ENCODE data around the gene ARHGDIB.

Gene ARHGDIB

DNA sequence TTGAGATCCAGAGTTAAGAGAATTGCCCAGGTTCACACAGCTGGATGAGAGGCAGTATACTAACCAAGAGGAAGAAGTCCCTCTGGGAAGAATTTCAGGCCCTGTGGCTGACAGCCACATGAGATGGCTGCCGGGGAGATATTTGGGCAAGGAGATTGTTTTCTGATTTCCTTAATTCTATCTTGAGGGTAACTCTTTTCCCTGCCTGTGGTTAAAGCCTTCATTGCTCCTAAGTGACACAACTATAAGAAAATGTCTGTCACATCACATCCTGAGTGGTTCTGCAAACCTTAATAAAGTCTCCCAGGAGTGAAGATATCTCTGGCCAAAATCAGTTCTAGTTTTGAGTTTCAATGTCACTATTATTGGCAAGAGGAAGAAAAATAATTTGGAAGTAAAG, 9.6 kb downstream of the ARHGDIB start:
- peak overlapping the region; percentile 79 to 84 for H3K27ac ChIP-seq
- H3K4me3 ChIP-seq, result no peak overlapping the region
- H3K9me3 ChIP-seq, result no peaks in the 10 kb centered on the region
- no peaks in the 10 kb centered on the region for H3K27me3 ChIP-seq
- H3K4me1 ChIP-seq, result peaks cover 0 to 61% (median 25%) of the 10 kb centered on the region in 4 donors
- H3K36me3 ChIP-seq, result no peaks in the 10 kb centered on the region
- intact Hi-C loops (cut with DNase I; ENCODE audit: low total_unique reads), result loop anchor here (5.0 kb wide), 1 partner anchor 60 kb away; no protein-coding TSS in a partner anchor
- DNase-seq, result no peak
- TF ChIP-seq, protein P1, sequence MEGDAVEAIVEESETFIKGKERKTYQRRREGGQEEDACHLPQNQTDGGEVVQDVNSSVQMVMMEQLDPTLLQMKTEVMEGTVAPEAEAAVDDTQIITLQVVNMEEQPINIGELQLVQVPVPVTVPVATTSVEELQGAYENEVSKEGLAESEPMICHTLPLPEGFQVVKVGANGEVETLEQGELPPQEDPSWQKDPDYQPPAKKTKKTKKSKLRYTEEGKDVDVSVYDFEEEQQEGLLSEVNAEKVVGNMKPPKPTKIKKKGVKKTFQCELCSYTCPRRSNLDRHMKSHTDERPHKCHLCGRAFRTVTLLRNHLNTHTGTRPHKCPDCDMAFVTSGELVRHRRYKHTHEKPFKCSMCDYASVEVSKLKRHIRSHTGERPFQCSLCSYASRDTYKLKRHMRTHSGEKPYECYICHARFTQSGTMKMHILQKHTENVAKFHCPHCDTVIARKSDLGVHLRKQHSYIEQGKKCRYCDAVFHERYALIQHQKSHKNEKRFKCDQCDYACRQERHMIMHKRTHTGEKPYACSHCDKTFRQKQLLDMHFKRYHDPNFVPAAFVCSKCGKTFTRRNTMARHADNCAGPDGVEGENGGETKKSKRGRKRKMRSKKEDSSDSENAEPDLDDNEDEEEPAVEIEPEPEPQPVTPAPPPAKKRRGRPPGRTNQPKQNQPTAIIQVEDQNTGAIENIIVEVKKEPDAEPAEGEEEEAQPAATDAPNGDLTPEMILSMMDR (IDR thresholded peaks at IDR 0.05), result no peak

DNA sequence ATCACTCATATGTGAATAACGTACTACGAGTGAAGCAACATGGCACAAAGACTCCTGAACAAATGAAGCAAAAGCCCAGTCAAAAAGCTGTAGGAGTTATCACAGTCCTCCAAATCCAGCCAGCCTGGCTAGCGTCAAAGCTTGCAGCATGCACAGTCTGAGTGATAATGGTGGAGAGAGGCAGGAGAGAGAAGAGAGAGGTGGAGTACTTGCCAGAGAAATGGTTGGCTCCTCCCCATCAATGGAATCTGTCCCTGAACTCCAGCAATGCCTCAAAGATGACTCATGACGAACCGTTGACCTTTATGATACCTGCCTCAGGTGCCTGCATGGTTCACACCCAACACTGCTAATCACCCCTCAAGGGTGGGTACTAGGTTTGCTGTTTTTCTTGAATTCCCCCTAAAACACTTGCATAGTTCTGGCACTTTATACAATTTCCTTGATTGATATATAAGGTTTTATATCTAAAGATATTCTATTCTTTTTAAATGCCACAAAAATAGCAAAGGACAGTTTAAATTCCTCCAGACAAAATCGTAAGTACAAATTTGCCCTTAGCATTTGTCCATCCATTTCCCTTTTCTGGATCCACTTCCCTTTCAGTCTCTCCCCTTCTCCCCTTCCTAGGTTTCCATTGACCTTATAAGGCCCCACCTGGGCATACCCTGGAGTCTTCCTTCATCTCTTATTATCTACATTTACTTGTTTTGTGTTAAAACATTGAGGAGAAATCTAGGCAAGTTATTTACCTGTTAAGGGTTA, 10.2 kb downstream of the ARHGDIB start:
- Histone ChIP-seq H3K4me3 (no peak overlapping the region), H3K4me1 (peaks cover 0 to 63% (median 29%) of the 10 kb centered on the region in 4 donors), H3K27ac (peak overlapping the region; percentile 79 to 84), H3K36me3 (no peaks in the 10 kb centered on the region), H3K27me3 (no peaks in the 10 kb centered on the region), H3K9me3 (no peaks in the 10 kb centered on the region)
- intact Hi-C loops (cut with DNase I; ENCODE audit: low total_unique reads), result loop anchor here (5.0 kb wide), 1 partner anchor 59 kb away; no protein-coding TSS in a partner anchor
- no peak for DNase-seq
- TF ChIP-seq, protein P1 (IDR thresholded peaks at IDR 0.05), result no peak

DNA sequence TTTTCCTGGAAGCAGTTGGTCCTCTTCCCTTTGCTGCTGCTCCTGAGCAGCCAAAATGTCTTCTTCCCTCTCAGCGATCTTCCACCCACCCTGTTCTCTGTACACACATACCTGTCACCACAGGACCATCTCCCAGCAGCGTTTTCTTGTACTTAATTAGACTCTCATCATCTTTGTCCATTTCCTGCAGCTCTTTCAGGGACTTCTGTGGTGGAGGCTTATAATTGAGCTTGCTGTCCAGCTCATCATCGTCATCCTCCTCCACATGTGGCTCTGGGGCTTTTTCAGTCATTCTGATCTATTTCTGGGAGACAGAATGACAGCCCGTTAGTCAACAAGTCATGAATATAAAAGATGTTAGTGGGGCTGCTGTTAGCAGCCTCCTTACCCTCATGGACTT, 11.0 kb downstream of the ARHGDIB start:
- no peaks in the 10 kb centered on the region for H3K9me3 ChIP-seq
- TF ChIP-seq, protein P1 (IDR thresholded peaks at IDR 0.05), result no peak
- no peak for DNase-seq
- no peak overlapping the region for H3K4me3 ChIP-seq
- H3K27me3 ChIP-seq, result no peaks in the 10 kb centered on the region
- H3K4me1 ChIP-seq, result peaks cover 0 to 68% (median 30%) of the 10 kb centered on the region in 4 donors
- intact Hi-C loops (cut with DNase I; ENCODE audit: low total_unique reads), result loop anchor here (5.0 kb wide), 1 partner anchor 58 kb away; no protein-coding TSS in a partner anchor
- no peaks in the 10 kb centered on the region for H3K36me3 ChIP-seq
- H3K27ac ChIP-seq, result peak overlapping the region; percentile 79 to 84

DNA sequence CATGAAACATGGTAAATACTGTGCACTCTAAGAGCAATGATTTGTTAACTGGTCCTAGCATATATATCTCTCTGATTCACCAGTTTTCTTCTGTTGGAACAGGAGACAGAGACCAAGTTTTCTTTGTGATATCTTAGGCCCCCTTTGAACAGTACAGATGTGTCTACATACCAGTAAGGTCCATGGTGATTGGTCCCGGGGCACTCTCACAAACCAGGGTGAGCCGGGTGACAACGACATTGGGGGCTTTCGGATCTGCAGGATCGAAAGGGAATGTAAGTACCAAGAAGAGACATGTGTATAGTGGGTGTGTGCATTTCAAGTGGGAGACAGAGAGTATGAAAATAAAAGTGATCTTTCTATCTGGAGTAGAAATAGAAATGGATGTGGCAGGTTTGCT, 11.8 kb downstream of the ARHGDIB start:
- intact Hi-C loops (cut with DNase I; ENCODE audit: low total_unique reads), result loop anchor here (5.0 kb wide), 1 partner anchor 57 kb away; no protein-coding TSS in a partner anchor
- Histone ChIP-seq H3K9me3 (no peaks in the 10 kb centered on the region), H3K27ac (peak overlapping the region; percentile 79 to 84), H3K4me1 (peaks cover 0 to 68% (median 30%) of the 10 kb centered on the region in 4 donors), H3K4me3 (no peak overlapping the region), H3K27me3 (no peaks in the 10 kb centered on the region), H3K36me3 (peaks cover 0 to 2% (median under 1%) of the 10 kb centered on the region in 3 donors)
- DNase-seq, result no peak
- TF ChIP-seq, protein P1 (IDR thresholded peaks at IDR 0.05), result no peak

DNA sequence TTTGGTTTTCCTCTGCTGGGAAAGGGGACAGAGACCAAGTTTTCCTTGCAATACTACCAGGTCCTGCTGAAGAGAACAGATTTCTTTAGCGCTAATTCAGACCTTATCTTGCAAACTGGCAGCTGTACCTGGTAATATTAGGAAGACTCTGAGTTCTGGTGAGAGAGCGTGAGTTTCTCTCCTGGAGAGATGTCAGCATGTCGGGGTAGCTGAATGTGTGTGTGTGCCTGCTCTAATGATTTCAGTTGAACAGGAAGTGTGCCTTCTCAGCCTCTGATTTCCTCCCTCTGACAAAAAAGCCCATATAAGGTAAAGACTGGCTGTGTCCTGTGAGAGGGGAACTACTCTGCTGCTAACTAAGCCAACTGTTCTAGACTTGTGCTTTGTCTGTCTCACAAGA, 12.7 kb downstream of the ARHGDIB start:
- Histone ChIP-seq H3K4me1 (peaks cover 0 to 68% (median 30%) of the 10 kb centered on the region in 4 donors), H3K36me3 (peaks cover 0 to 5% (median 5%) of the 10 kb centered on the region in 3 donors), H3K9me3 (no peaks in the 10 kb centered on the region), H3K27me3 (no peaks in the 10 kb centered on the region), H3K27ac (peak overlapping the region; percentile 79 to 84), H3K4me3 (peak overlapping the region; percentile 2 to 29)
- TF ChIP-seq, protein P1 (IDR thresholded peaks at IDR 0.05), result no peak
- DNase-seq, result peak in 1 of 2 donors; percentile 36
- intact Hi-C loops (cut with DNase I; ENCODE audit: low total_unique reads), result loop anchor here (1.0 kb wide), 1 partner anchor 11 kb away; no protein-coding TSS in a partner anchor
